Glomerular visceral epithelial cell (primary cell): ENCODE data around the gene AQP12B.

Experiments used
- DNase-seq: peaks from one replicate; pipeline ENCODE4 v3.0.0-alpha.2; 2016; ENCODE audit errors: extremely low spot score

AQP12B gene

DNA sequence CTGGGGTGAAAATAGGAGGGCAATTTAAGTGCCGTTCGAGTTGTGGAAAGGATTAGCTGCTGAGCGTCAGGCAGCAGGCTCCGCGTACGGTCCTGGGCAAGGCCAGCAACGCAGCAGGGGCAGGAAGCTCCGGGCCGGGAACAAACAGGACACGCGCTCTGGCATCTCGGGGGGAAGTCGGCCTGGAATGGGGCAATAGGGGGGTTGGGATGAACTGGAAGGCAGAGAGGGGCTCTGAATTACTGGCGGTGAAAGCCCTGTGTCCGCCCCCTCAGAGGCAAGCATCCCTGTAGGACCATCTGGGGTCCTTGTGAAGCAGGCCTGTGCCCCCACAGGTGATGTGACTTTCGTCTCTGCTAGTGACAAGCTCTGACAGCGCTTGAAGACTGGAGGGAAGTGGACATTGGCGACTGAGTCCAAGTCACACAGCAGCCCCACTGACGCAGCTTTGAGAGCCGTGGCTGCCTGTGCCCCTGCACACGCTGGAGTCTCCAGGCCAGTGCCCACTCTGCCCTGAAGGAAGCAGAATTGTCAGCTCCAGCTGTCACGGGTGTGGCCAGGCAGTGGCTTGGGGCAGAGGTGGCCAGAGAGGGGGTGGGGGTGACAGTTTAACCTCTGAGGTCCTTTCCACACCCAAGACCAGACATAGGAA, 35.1 kb downstream of the AQP12B start:
- no peak for DNase-seq

DNA sequence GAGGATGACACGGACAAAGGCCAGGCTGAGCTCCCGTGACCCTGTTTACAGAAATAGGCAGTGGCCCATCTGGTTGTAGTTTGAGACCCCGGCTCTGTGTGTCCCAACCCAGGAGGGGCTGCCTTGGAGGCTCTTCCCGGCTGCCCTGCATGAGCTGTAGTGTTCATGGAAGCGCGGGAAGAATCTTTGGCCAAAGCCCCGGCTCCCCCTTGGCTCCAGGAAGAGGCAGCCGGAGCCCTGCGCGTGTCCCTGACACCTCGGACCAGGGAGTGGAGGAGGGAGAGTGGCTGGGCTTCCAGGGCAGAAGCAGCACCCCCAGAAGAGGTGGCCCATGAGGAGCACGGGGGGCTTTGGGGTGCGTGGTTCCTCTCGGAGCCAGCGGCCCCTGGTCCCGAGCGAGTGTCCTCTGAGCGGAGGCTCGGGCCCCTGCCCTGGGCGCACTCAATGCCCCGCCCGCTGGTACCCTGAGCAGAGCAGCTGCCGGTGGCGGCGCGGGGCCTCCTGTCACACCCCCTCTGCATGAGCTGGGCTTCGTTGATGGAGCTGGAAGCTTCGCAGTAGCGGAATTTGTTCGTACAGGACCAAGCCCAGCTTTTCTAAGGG, 35.7 kb downstream of the AQP12B start:
- no peak for DNase-seq

DNA sequence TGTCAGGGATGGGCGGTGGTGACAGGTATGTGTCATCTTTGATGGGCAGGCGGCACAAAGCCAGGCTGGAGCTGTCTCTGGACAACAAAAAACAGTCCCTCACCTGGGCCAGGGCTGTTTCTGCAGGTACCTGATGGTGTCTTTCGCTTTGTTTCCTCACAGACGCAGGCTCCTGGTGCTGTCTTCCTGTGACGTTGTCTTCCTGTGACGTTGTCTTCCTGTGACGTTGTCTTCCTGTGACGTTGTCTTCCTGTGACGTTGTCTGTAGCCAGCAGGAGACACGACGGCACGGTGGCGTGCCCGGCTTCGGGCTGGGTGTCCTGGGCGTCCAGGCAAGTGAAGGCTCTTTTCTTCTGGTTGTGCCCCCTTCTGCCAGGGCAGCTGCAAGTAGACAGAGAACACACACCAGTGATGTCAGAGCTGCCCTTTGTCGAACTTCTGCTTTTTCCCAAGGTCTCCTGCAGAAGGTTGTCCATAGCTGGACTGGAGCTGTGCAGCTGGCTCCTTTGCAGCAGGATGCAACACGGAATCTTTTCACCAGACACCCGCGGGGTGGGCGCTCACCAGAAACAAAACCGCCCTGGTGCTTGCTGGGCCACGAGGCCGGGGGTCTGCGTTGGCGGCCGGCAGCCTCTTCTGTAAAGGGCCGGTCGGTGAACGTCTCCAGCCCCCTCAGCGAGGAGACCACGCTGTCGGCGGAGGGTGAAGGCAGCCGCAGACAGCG, 36.3 kb downstream of the AQP12B start:
- DNase-seq, result no peak

DNA sequence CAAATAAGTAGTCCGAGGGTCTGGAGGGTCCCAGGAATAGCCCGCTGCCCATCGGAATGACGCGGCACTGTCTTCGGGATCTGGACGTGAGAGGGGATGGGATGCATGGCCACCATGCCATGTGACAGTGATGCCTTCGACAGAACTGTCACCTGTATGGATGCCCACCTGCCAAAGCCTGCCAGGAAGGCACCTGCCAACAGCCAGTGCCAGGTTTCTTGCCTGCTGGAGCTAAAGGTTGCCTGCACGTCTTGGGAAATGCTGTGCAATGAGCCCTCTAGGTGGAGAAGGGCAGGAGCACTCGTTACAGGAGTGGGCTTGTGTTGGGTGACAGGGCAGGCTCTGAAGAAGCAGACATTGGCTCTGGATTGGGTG, 36.9 kb downstream of the AQP12B start:
- no peak for DNase-seq

DNA sequence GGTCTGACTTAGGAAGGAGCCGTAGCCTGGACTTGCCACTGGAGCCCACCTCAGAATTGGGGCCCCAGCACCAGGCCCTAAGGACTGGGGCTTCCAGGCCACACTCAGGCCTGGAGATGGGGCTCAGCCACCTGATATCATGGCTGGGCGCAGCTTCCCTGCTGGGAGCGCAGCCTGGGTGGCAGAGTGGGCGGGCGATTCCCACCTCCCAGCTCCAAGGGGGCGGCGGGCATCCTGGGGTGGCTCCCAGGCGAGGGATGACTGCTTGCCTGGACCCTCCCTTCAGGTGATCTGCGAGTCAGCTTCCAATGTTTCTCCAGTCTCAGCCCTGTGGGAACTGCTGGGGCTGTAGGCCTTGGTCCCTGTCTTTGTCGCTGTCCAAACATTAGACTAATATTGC, 37.3 kb downstream of the AQP12B start:
- no peak for DNase-seq

DNA sequence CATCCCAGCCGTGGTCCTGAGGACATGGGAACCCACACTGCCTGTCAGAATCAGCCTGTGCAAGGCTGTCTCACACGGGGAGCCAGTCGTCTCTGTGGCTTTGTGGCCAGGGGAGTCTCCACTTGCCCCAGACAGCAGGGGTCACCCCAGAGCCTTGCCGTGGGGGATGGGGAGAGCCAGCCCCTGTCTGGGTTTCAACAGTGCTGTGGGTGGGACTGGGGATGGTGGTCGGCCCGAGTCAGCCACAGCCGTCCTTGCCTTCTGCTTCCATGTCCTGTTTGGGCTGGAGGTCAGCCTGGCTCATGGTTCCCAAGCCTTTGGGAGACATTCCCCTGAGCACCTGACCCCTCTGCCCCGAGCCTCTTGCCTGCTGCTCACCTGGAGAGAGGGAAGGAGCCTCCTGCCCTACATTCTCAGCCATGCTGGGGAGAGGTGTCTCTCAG, 37.8 kb downstream of the AQP12B start:
- no peak for DNase-seq

DNA sequence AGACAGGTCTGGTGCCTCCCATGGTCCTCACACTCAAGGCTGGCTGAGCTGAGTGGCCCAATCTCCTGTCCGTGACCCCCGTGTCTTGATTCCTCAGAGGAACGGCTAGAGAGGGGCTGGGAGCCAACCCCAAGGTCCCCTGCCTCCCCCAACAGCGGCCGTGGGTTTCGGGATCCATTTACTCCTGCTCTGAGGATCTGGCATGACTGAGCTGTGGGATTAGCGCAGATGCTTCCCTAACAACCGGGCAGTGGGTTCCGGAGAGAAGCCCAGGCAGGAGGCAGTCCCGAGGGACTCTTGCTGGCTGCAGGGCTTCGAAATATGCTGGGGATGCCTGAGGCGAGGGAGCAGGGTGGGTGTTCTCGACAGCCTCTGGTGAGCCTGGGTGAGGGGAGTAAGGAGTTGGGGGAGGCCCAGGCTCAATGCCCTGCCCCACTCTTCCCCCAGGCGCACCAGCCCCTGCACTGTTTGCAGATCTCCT, 38.5 kb downstream of the AQP12B start:
- no peak for DNase-seq

DNA sequence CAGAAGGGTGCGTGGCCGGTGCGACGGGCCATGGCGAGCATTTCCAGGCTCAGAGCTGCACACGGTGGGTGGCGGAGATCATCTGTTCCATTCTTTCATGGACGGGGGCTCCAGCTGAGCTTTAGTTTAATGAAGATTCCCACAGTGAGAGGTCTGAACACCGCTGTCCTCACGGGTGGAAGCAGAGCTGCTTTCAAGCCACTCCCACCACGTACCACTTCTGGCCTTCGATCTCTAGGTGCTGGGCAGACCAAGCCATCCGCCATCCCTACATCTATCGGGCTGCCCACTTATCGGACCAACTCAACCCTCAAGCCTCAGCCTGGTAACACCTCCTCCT, 38.9 kb downstream of the AQP12B start:
- DNase-seq, result no peak

DNA sequence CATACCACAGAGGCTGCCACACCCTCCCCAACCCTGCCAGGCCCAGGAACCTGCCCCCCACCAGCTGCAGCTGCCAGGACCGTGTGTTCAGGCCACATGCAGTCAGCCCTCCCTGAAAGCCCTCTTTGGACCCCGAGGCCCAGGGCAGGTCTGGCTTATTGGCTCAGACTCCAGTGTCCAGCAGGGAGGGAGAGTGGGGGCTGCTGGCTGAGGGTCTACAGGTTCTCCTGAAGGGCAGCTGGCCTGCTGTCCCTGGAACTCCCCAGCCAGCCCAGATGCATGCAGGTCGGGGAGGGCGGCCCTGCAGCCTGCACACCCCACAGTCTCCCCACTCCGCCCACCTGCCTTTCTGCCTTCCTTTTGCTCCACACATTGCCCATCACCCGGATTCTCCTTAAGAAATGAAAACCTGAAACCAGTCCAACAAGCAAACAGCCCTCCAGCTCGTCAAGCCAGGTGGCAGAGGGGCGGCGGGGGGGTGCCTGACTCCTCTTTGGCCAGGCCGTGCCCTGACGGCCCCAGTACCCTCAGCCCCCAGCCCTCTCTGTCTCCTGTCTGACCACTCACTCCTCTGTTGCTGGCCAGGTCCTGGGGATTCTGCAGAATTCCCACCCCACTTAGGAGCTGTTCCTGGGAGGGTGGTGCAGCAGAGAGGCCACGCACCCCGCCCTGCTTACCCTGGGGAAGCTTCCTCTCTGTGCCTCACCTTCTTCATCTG, 39.4 kb downstream of the AQP12B start:
- no peak for DNase-seq

DNA sequence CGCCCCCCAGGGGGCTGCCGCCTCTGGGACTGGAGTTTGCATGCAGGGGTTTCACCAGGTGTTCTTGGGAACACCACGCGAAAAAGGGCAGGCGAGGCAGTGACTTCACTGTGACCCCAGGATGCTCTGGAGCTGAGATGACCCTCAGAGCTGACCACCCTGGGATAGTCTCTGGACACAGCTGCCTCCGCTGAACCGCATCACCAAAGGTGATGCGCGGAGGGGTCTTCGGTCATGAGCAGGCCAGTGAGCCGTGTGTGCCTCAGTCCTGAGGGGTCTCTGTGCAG, 39.9 kb downstream of the AQP12B start:
- DNase-seq, result no peak

DNA sequence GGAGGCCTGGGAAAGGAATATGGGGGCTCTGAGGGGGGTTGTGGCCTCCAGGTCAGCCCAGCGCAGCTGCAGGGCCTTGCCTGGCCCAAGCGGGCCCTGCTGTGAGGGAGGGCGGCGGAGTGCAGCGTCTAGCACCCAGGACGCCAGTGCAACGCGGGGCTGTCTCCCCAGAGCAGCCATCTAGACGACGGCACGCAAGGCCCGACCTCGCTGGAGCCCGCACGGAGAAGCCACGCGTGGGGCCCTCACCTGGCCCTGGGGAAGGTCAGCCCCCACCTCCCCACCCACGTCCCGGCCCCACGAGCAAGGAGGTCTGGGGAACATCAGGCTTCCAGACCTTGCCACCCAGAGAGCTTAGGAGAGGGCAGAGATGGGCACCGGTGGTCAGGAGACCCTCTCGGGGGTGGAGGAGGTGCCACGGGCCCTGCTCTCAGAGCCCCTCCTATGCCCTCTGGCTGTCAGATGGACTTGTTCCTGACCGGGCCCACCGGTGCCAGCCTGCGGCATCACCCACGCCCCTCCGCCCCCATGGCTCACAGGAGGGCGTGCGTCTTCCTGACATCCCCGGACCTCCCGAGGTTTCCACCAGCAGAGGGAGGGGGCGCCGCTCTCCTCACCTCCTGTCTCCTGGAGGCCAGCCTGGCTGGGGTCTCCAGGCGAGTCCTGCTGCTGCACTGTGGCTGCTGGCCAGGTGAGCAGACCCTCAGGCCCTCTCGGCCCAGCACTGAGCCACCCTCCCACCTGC, 40.5 kb downstream of the AQP12B start:
- no peak for DNase-seq

DNA sequence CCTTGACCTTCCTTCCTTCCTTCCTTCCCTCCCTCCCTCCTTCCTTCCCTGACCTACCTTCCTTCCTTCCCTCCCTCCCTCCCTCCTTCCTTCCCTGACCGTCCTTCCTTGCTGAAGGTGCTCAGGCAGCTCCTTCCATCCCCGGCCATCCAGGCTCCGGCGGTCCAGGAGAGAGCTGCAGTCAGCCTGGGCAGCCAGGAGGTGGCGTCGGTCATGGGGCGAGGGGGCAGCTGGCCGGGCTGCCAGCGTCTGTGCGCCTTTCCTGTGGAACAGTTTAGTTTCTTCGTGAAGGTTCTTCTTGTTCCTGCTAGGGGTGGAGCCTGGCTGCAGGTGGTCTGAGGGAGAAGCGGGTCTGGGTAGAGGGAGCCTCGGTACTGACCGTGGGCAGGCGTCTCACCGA, 41.7 kb downstream of the AQP12B start:
- DNase-seq, result peak; percentile 60

DNA sequence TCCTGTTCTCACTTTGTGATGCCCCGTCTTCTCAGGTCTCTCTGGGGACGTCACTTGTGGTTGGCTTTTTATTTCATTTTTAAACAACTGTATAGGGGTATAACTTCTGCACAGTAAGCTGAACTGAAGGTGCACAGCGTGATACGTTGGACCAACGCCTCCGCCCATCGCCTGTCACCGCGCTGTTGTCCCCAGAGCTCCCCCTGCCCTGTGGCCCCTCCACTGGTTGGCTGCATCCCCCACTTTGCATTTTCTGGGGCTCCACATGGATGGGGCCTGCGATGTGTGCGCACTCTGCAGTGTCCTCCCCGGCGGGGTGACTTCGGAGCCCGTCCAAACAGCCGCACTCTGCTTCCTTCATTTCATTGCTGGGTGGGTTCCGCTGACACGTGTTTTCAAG, 43.1 kb downstream of the AQP12B start:
- DNase-seq, result no peak

DNA sequence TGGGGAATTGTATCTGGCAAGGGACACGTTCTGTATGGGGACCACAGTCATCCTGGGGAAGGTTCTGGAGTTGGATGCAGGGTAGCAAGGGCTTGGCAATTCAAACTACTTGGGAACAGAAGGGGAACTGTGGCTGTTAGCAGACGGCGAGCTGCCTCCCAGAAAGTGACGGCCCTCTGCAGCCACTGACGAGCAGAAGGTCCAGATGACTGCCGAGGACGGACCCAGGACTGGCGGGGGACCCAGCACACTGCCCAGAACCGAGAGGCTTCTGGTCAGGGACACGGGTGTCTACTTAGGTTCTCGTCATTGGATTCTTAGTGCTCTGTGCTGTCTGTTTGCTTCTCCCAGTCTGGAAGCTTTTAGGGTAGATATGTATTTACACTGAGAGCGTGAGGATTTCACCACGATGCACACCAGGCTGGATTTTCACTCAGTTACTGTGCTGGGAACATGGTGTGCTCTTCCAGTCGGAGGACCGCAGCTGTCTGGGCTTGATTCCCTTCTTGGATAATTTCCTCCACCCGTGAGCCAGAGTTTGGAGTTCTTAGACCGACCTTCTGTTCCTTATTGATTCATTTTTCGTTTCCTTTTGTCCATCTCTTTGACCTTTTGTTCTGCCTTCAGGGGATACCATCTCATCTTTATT, 44.0 kb downstream of the AQP12B start:
- DNase-seq, result no peak

DNA sequence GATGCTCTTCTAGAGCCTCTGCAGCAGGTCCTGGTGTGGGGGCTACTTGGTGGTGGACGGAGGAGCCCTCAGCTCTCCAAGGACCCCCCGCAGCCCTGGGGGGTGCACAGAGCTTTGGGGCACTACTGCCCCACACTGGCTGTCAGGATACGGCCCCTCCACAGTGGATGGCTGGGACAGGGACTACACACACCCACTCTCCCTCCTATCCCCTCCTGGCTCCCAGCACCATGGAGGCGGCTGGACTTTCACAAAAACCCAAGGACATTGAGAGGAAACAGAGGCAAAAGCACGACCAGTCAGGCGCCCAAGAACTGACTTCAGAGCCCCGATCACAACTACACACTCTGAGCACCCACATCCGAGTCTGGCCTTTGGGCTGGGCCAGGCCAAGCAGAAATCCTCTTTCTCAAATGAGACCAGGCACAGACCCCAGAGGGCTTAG, 44.8 kb downstream of the AQP12B start:
- DNase-seq, result no peak

DNA sequence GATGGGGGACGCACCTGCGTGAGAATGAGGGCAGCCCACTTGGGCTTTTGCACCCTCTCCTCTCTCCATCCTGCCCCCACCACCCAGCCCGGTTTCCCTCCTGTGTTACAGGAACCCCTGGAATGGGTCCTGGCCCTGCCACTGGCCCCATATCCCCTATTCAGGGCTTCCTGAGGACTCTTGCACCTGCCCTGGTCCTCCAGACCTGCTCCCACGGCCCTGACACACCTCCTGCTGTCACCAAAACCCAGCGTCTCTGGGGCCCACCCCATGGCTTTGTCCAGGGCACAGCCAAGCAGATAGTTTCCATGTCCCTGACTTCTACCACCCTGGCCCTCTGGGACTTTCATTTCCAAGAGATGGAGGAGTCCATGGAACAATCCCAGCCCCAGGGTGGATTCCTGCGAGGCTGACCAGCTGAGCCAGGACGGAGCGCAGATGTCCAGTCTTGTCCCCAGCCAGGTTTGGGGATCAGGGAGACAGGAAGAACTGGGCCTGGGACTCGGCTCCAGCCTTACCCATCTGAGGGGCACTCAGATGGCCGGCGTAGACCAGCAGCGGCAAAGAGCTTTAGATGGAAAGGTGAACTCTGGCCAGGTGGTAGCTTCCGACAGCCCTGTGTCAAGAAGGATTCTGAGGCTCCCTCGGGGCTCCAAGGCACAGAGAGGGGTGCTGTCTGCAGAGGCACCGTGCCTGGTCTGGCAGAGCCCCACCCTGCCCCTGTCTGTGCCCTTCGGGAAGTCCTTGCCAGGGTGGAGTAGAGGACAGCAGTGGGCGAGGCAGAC, 45.4 kb downstream of the AQP12B start:
- no peak for DNase-seq

DNA sequence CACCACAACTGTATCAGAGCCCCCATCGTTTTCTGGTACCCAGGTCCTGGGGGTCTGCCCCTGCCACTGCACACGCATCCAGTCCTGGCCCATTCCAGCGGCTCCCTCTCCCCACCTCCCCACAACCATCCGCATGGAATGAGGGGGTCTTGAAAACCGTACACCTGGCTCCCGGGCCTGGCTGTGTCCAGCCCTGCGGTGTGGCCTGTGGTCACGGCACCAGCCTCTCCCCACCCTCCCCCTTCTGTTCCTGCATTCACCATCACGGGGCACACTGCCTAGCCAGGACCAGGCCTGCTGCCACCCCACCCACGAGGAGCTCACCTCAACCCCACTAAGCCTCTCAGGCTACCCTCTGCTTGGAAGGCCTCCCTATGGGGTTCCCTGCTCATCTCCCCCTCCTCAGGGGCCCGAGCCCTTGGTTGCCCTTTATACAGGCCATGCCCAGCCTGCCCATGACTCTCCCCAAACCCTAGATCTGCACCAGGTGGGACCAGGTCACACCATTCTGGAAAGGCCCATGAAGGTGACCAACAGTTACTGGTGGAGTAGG, 46.0 kb downstream of the AQP12B start:
- no peak for DNase-seq

DNA sequence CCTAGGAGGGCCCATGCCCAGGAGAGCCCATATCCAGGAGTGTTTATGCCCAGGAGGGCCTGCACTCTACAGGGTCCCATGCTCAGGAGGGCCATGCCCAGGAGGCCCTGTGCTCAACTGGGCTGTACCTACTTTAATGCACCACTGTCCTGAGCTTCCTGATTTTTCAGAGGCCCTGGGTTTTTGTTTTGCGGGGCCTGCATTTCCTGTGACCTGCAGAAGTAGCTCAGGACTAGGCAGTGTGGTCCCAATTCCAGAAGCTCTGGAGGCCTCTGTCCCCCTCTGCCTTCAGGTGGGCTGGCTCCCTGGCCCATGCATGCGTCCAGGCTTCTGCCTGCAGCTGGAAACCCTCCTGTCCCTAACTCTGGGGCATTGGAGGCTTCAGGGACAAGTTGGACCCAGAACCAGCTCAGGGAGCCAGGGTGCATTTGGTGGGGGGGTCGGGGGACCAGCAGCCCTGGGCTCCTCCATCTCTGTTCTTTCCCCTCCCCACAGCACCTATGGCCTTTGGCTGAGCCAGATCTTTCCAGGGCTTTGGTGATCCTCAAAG, 46.6 kb downstream of the AQP12B start:
- DNase-seq, result no peak

DNA sequence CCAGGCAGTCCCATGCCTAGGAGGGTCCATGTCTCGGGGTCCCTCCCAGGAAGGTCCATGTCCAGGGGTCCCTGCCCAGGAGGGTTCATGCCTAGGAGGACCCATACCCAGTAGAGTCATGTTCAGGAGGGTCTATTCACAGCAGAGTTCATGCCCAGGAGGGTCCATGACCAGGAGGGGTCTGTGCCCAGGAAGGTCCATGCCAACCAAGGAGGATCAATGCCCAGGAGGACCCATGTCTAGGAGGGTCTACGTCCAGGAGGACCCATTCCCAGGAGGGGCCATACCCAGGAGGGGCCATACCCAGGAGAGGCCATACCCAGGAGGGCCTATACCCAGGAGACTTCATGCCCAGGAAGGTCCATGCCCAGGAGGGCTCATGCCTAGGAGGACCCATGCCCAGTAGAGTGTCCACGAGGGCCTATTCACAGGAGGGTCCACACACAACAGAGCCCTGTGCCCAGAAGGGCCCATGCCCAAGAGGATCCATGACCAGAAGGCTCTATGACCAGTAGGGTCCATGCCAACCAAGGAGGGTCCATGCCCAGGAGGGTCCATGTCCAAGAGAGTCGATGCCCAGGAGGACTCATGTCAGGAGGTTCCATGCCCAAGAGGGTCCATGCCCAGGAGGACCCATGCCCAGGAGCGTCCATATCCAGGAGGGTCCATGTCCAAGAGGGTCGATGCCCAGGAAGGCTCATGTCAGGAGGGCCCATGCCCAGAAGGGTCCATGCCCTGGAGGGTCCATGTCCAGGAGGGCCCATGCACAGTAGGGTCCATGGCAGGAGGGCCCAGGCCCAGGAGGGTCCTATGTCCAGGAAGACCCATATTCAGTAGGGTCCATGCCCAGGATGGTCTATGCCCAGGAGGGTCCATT, 47.3 kb downstream of the AQP12B start:
- DNase-seq, result no peak
